ES-I3 (cell line): Measurements from ENCODE around the gene CRB2.

Source experiments
- H3K36me3 ChIP-seq: 2 replicates; pipeline ENCODE4 v1.6.1; 2013; ENCODE audit warnings: mild to moderate bottlenecking, low read length, control low read depth, moderate library complexity; ENCODE audit not compliant: insufficient read depth
- H3K4me1 ChIP-seq: 2 replicates; pipeline ENCODE4 v1.6.1; 2013; ENCODE audit warnings: mild to moderate bottlenecking, control low read depth, low read length; ENCODE audit not compliant: insufficient read depth
- H3K9ac ChIP-seq: 2 replicates; pipeline ENCODE4 v1.6.1; 2013; ENCODE audit warnings: low read depth, mild to moderate bottlenecking, low read length, moderate library complexity
- H3K9me3 ChIP-seq: 2 replicates; pipeline ENCODE4 v1.6.1; 2013; ENCODE audit warnings: mild to moderate bottlenecking, low read length, moderate library complexity; ENCODE audit not compliant: control insufficient read depth, insufficient read depth

The CRB2 gene

DNA sequence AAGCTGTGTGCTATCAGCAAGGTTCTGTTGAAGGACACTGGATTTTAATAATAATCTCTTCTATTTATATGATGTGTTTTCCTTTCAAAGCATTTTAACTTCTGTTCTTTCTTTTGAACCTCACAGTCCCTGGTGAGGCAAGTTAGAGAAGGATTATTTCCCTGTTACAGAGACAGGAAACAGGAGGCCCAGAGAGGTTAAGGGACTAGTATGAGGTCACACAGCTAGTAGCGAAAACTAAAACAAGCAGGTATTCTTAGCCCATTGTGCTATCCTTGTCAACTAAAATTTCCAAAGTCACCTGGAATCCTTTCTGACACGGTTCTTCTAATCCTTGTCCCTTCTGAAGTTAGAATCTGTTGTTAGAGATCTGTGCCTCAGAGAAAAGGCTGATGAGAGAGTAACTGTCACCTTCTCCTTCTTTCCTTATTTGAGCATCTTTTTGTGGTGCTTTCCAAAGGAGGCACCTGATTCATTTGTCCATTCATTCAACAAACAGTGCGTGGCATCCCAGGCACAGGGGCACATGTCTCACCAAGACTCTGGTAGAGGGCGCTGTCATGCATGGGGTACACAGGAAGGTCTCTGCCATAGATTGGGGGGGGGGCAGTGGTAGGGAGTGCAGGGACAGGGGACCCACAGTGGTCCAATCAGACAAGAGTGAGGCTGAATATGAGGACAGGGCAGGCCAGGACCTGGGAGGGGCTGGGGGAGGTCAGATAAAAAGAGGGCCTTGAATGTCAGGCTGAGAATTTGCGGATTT is 61.5 kb downstream of the CRB2 start:
- no peaks in the 10 kb centered on the region for H3K36me3 ChIP-seq
- H3K9ac ChIP-seq: no peak overlapping the region
- no peaks in the 10 kb centered on the region for H3K9me3 ChIP-seq
- peaks cover 19% of the 10 kb centered on the region for H3K4me1 ChIP-seq

GRCh38 chr9:123418052-123418430 is 62.0 kb downstream of the CRB2 start:
- Histone ChIP-seq H3K36me3 (no peaks in the 10 kb centered on the region), H3K9me3 (no peaks in the 10 kb centered on the region), H3K9ac (no peak overlapping the region), H3K4me1 (peaks cover 24% of the 10 kb centered on the region)

GRCh38 chr9:123418506-123418905 is 62.5 kb downstream of the CRB2 start:
- H3K36me3 ChIP-seq: no peaks in the 10 kb centered on the region
- no peak overlapping the region for H3K9ac ChIP-seq
- no peaks in the 10 kb centered on the region for H3K9me3 ChIP-seq
- peaks cover 28% of the 10 kb centered on the region for H3K4me1 ChIP-seq

- Histone ChIP-seq H3K36me3 (no peaks in the 10 kb centered on the region), H3K4me1 (peaks cover 34% of the 10 kb centered on the region), H3K9me3 (no peaks in the 10 kb centered on the region), H3K9ac (no peak overlapping the region)
These were observed 63.1 kb downstream of the CRB2 start for GRCh38 chr9:123419091-123419490.

- H3K9me3 ChIP-seq: no peaks in the 10 kb centered on the region
- H3K9ac ChIP-seq: no peak overlapping the region
These were observed 64.0 kb downstream of the CRB2 start for GRCh38 chr9:123419721-123420591.

DNA sequence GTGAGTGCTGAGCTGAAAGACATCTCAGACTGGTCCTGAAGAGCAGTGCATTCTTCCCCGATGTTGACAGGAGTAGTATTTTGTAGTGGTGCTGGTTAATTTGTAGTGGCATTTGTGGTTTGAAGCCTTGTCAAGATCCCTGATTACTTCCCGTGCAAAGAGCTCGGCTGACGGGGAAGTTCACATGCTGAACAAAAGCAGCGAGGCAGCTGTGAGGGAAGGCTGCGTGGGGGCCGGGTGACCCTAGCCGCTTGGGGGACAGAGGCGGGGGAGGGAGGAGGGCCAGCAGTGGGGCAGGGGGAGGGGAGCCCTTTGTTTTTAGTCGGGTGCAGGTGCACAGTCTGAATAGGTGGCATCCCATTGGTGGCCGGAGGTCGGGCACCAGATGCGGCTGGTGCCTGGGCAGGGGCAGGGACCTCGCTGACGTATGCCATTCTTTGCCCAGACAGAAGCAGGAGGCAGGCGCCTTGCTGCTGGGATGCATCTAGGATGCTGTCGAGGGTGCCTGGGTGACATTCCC is 64.7 kb downstream of the CRB2 start:
- Histone ChIP-seq H3K9ac (no peak overlapping the region), H3K9me3 (no peaks in the 10 kb centered on the region), H3K4me1 (peaks cover 29% of the 10 kb centered on the region), H3K36me3 (no peaks in the 10 kb centered on the region)

More at GRCh38 chr9:123419721-123420591, 64.0 kb downstream of the CRB2 start:
- H3K36me3 ChIP-seq: no peaks in the 10 kb centered on the region
- peaks cover 30% of the 10 kb centered on the region for H3K4me1 ChIP-seq

- H3K4me1 ChIP-seq: peaks cover 29% of the 10 kb centered on the region
- H3K9me3 ChIP-seq: no peaks in the 10 kb centered on the region
- no peaks in the 10 kb centered on the region for H3K36me3 ChIP-seq
- H3K9ac ChIP-seq: no peak overlapping the region
These were observed 65.2 kb downstream of the CRB2 start for GRCh38 chr9:123421186-123421585.

DNA sequence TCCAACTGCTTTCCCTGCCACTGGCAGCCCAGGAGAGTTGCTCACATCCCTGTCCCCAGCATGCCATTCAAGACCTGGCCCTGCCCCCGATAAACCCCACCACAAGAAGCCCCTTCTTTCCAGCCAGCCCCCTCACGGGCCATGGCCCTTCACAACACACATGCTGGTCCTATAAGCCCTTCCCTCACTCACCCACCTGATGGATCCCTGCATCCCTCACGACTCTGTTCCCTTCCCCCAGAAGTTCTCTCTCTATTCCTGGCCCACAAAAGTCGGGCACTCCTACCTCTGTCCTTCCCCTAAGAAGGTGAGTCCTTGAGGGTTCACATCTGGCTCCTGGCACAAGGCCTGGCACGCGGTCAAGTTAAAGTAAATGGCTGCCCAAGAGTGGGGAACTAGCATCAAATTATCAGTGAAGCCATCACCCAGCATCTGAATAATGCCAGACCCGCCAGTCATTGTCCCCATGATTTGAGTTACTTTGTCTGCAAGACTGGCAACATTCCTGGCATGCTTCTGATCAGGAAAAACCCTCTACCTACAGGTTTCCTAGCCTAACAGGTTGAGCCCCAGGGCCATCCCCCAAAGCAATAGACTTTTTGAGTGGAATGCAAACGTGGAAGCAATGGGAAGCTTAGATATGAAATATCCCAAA is 65.9 kb downstream of the CRB2 start:
- H3K9me3 ChIP-seq: no peaks in the 10 kb centered on the region
- H3K4me1 ChIP-seq: peaks cover 29% of the 10 kb centered on the region
- H3K9ac ChIP-seq: no peak overlapping the region
- H3K36me3 ChIP-seq: no peaks in the 10 kb centered on the region

DNA sequence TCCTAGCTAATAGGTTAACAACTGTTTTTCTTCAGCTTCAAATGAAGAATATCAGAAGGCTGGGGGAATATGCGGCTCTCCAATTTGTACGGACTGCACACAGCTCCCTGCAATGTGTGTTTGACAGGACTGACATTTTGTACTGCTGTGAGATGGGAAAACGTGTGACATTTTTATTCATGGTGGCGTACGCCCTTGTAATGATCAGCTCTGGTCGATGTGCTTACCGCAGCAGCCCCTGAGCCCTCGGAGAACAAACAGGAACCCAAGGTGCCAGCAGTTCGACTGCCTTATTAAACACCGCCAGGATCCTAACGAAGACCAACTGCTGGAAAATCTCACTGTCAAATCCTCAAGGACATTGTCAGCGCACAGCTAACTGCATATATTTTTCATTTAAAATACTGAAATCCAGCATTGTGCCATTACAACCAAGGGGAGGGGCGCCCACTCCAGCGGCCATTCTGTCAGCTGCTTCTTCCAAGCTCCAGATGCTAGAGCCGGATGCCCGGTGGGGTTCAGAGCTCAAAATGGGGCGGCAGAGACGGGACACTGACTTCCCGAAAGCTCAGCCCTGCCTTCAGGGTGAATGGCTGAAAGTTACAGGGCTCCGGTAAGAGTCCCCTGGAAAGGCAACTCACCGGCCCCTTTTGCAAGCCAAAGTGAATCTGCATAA is 66.8 kb downstream of the CRB2 start:
- Histone ChIP-seq H3K4me1 (peaks cover 29% of the 10 kb centered on the region), H3K9me3 (no peaks in the 10 kb centered on the region), H3K9ac (peak overlapping the region; percentile 22; the same call in 1 of the 2 replicates), H3K36me3 (no peaks in the 10 kb centered on the region)

DNA sequence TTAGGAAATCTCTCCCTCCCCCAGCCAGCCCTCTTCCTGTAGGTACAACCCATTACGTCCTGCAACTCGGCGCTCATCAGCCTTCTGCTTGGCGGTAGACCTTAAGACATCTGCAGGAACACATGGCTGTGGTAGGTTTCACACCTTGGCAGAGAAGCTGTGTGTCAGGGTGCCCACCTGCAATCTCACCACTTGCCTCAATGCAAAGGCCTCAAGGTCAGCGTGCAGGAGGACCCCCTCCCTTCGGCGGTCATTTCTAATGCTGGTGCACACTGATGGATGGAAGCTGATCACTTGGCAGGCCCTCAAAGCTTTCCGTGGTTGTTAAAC is 67.3 kb downstream of the CRB2 start:
- no peaks in the 10 kb centered on the region for H3K36me3 ChIP-seq
- no peak overlapping the region; the same call in 1 of the 2 replicates for H3K9ac ChIP-seq
- peaks cover 29% of the 10 kb centered on the region for H3K4me1 ChIP-seq
- no peaks in the 10 kb centered on the region for H3K9me3 ChIP-seq

GRCh38 chr9:123424131-123424530 is 68.1 kb downstream of the CRB2 start:
- Histone ChIP-seq H3K9ac (no peak overlapping the region), H3K36me3 (no peaks in the 10 kb centered on the region), H3K9me3 (no peaks in the 10 kb centered on the region), H3K4me1 (peaks cover 29% of the 10 kb centered on the region)

- Histone ChIP-seq H3K9me3 (no peaks in the 10 kb centered on the region), H3K4me1 (peaks cover 29% of the 10 kb centered on the region), H3K9ac (no peak overlapping the region), H3K36me3 (no peaks in the 10 kb centered on the region)
These were observed 68.7 kb downstream of the CRB2 start for GRCh38 chr9:123424552-123425225.

GRCh38 chr9:123425261-123425821 is 69.3 kb downstream of the CRB2 start:
- H3K9me3 ChIP-seq: no peaks in the 10 kb centered on the region
- peaks cover 29% of the 10 kb centered on the region for H3K4me1 ChIP-seq

More at GRCh38 chr9:123425261-123425821, 69.3 kb downstream of the CRB2 start:
- H3K9ac ChIP-seq: no peak overlapping the region
- H3K36me3 ChIP-seq: no peaks in the 10 kb centered on the region
